ENCODE data around the gene CEND1.

Gene CEND1

GRCh38 chr11:789943-790342 is at the start of gene CEND1:
CEND1 (minus strand) TSS chr11:790090; CDS start chr11:788576, 1,514 bp downstream.
- peak; percentile 57 for DNase-seq

DNA sequence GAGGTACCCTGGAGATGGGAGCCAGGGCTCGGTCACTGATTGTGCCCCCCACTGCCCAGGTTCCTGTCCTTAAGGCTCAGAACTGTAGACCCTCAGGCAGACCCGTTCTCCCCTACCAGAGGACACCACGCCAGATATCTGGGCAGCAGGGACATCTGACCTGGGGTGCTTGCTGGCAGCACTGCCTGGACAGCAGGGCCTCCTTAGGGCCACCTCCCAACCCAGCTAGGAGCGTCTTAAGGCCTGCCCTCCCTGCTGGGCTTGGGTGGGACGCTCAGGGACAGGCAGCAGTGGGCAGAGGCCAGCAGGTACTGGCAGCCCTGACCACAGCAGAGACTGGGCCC is 49.4 kb upstream of the CEND1 start:
- no peak for DNase-seq

DNA sequence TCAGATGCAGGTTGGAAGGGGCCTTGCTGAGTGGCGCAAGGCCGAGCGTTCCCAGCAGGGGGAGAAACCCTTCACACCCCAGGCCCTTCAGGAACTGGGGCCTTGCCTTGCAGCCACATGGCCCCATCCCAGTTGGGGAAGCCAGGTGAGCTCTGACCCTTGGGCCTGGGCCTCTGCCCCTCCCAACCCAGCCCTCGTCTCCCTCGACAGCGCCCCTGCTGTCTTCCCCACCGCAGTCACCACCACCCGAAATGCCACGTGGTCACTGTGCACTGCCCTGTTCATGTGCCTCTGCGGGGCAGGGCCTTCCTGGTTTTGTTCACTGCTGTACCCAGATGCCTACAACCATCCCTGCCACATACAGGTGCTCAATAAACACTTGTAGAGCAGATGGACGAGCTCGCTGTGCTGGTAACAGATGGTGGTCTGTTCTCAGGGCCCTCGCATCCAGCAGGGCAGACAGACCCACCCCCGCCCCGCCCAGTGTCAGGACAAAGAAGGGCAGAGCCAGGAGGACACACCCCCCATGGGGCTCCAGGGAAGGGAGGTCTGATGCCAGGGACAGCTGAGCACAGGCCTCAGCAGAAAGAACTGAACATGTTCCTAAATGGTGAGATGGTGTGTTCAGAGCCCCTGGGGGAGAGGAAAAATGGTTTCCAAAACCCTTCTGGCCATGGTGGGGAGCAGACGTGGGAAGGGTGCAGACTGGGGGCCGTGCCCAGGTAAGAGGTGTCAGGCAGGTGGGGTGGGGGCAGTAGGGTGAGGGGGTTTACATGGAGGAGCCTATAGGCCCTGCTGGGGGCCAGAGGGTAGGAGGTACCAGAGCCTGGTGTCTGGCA is 48.8 kb upstream of the CEND1 start:
- no peak for DNase-seq

- no peak for DNase-seq
Measured at GRCh38 chr11:837990-838307, 48.1 kb upstream of the CEND1 start.

- no peak for DNase-seq
Measured at GRCh38 chr11:837189-837989, 47.5 kb upstream of the CEND1 start.

GRCh38 chr11:836700-837099 is 46.8 kb upstream of the CEND1 start:
- no peak for DNase-seq

DNA sequence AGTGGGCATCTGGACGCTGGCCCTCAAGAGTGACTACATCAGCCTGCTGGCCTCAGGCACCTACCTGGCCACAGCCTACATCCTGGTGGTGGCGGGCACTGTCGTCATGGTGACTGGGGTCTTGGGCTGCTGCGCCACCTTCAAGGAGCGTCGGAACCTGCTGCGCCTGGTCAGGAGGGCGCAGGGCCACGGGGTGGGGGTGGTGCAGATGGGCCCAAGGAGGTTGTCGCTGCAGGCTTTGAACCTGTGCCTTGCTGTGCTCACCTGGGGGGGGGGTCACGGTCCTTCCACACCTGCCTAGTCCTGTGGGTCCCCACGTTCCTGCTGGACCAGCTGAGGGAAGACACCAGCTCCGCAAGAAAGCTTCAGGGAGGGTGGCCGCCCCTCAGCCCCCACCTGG is 46.4 kb upstream of the CEND1 start:
- DNase-seq = no peak

- DNase-seq = no peak
Measured at GRCh38 chr11:834371-835316, 44.8 kb upstream of the CEND1 start.

GRCh38 chr11:833849-834311 is 44.0 kb upstream of the CEND1 start:
- no peak for DNase-seq

- DNase-seq = no peak
Measured at GRCh38 chr11:833114-833791, 43.4 kb upstream of the CEND1 start.

- peak; percentile 22 for DNase-seq
Measured at GRCh38 chr11:832529-833113, 42.7 kb upstream of the CEND1 start, which contains the start of gene CD151. CD151 (plus strand) TSS chr11:832952; CDS start chr11:836070, 3,118 bp downstream.

GRCh38 chr11:831961-832528 is 42.2 kb upstream of the CEND1 start:
- DNase-seq = no peak

GRCh38 chr11:831118-831864 is 41.4 kb upstream of the CEND1 start:
- DNase-seq = no peak

DNA sequence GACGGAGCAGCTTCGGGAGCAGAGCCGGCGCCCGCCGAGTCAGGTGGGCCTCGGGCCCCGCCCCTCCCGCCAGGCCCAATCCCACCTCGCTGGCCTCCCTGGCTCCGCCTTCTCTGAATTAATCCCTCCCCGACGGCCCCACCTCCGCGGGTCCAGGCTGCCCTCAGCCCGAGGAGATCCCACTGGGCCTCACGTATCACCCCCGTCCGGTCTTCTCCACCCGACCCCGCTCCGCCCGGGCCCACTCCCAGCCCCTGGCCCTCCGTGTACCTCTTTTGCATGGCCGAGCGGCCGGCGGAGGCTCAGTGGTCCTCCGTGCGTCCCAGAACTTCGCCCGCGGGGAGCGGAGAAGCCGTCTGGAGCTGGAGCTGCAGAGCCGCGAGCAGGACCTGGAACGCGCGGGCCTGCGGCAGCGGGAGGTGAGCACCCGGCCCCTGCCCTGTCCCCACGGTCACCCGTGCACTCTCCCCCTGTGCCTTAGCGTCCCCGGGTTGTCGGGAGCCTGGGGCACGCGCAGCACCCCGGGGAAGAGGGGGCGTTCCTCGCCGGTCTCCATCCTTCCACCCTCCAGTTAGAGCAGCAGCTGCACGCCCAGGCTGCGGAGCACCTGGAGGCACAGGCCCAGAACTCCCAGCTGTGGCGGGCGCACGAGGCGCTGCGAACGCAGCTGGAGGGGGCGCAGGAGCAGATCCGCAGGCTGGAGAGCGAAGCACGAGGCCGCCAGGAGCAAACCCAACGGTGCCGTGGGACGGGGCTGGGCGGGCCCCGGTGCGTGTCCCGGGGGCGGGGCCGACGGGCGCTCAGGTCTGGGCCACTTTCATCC is 40.6 kb upstream of the CEND1 start:
- DNase-seq = peak; percentile 83

DNA sequence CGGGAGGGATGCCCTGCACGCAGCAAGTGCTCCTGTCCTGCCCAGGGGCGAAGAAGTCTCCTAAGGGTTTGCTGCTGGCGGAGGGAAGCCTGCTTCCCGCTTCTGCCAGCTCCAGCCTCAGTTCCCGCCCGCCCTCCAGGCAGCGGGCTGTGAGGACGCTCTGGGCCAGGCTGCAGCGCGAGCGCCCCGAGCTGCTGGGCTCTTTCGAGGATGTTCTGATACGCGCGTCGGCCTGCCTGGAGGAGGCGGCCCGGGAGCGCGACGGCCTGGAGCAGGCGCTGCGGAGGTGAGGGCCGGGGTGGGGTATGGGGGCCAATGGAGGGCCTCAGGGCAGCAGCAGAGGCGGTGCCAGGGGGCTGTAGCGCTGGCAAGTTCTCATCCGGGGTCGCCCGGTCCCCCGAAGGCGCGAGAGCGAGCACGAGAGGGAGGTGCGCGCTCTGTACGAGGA is 40.0 kb upstream of the CEND1 start:
- no peak for DNase-seq

GRCh38 chr11:829176-829846 is 39.4 kb upstream of the CEND1 start:
- no peak for DNase-seq

GRCh38 chr11:828506-829175 is 38.8 kb upstream of the CEND1 start:
- DNase-seq = no peak

DNA sequence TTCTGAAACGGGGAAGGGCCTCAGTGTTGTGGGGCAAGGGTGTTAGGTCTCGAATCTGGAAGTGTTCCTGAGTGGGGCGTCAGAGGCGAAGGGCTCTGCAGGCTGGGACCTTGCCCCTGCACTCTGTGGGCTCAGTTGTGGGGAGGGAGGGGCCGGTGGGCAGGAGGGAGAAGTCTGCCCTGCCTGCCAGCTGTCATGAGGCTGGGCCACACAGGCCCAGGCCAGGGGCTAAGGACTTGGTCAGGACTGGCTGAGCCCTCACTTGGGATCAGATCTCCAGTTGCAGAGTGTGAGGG is 38.0 kb upstream of the CEND1 start, which contains the start of gene CRACR2B:
CRACR2B (plus strand) TSS at position 23 of the 296 bp plus-strand sequence. CDS start 689 bp downstream, outside the sequence.
- no peak for DNase-seq
